ENCODE measurements around the gene NHS.

Gene NHS

GRCh38 chrX:17377795-17378194 is 2.8 kb downstream of the NHS start:
- H3K27ac Mint-ChIP-seq, result no peak overlapping the region
- peak overlapping the region; percentile 32 for H3K4me3 Mint-ChIP-seq
- H3K4me1 Mint-ChIP-seq (ENCODE audit: low read depth), result peaks cover 13% of the 10 kb centered on the region
- H3K36me3 Mint-ChIP-seq (ENCODE audit: low read depth), result no peaks in the 10 kb centered on the region
- H3K9me3 Mint-ChIP-seq, result peaks cover 14% of the 10 kb centered on the region
- H3K27me3 Mint-ChIP-seq, result peaks cover 35% of the 10 kb centered on the region

- Mint-ChIP-seq H3K27ac (no peak overlapping the region), H3K4me1 (ENCODE audit: low read depth) (peaks cover 8% of the 10 kb centered on the region), H3K9me3 (peaks cover 18% of the 10 kb centered on the region), H3K4me3 (no peak overlapping the region), H3K27me3 (peaks cover 21% of the 10 kb centered on the region), H3K36me3 (ENCODE audit: low read depth) (no peaks in the 10 kb centered on the region)
Observed at GRCh38 chrX:17380221-17380620, 5.2 kb downstream of the NHS start.

- Mint-ChIP-seq H3K27ac (no peak overlapping the region), H3K27me3 (peaks cover 4% of the 10 kb centered on the region), H3K36me3 (ENCODE audit: low read depth) (no peaks in the 10 kb centered on the region), H3K4me3 (no peak overlapping the region), H3K9me3 (no peaks in the 10 kb centered on the region), H3K4me1 (ENCODE audit: low read depth) (no peaks in the 10 kb centered on the region)
Observed at GRCh38 chrX:17390419-17390850, 15.4 kb downstream of the NHS start.

- no peaks in the 10 kb centered on the region for H3K36me3 Mint-ChIP-seq (ENCODE audit: low read depth)
- no peaks in the 10 kb centered on the region for H3K9me3 Mint-ChIP-seq
- H3K4me1 Mint-ChIP-seq (ENCODE audit: low read depth), result no peaks in the 10 kb centered on the region
- peaks cover 3% of the 10 kb centered on the region for H3K27me3 Mint-ChIP-seq
- no peak overlapping the region for H3K4me3 Mint-ChIP-seq
- H3K27ac Mint-ChIP-seq, result no peak overlapping the region
Observed at GRCh38 chrX:17395154-17395553, 20.2 kb downstream of the NHS start.

- H3K9me3 Mint-ChIP-seq, result no peaks in the 10 kb centered on the region
- no peaks in the 10 kb centered on the region for H3K4me1 Mint-ChIP-seq (ENCODE audit: low read depth)
- H3K36me3 Mint-ChIP-seq (ENCODE audit: low read depth), result no peaks in the 10 kb centered on the region
- peaks cover 3% of the 10 kb centered on the region for H3K27me3 Mint-ChIP-seq
- no peak overlapping the region for H3K4me3 Mint-ChIP-seq
- no peak overlapping the region for H3K27ac Mint-ChIP-seq
Observed at GRCh38 chrX:17397074-17397473, 22.1 kb downstream of the NHS start.

- H3K27me3 Mint-ChIP-seq, result no peaks in the 10 kb centered on the region
- no peak overlapping the region for H3K4me3 Mint-ChIP-seq
- H3K4me1 Mint-ChIP-seq (ENCODE audit: low read depth), result no peaks in the 10 kb centered on the region
- H3K27ac Mint-ChIP-seq, result no peak overlapping the region
- no peaks in the 10 kb centered on the region for H3K9me3 Mint-ChIP-seq
- no peaks in the 10 kb centered on the region for H3K36me3 Mint-ChIP-seq (ENCODE audit: low read depth)
Observed at GRCh38 chrX:17403189-17403691, 28.2 kb downstream of the NHS start.

- H3K4me3 Mint-ChIP-seq, result no peak overlapping the region
Observed at GRCh38 chrX:17403972-17404371, 29.0 kb downstream of the NHS start.

GRCh38 chrX:17405225-17405969 is 30.4 kb downstream of the NHS start:
- Mint-ChIP-seq H3K9me3 (no peaks in the 10 kb centered on the region), H3K4me1 (ENCODE audit: low read depth) (no peaks in the 10 kb centered on the region), H3K27me3 (peaks cover 4% of the 10 kb centered on the region), H3K4me3 (no peak overlapping the region), H3K27ac (no peak overlapping the region), H3K36me3 (ENCODE audit: low read depth) (no peaks in the 10 kb centered on the region)

More at GRCh38 chrX:17403972-17404371, 29.0 kb downstream of the NHS start:
- no peaks in the 10 kb centered on the region for H3K36me3 Mint-ChIP-seq (ENCODE audit: low read depth)
- no peaks in the 10 kb centered on the region for H3K4me1 Mint-ChIP-seq (ENCODE audit: low read depth)
- H3K9me3 Mint-ChIP-seq, result no peaks in the 10 kb centered on the region
- peaks cover 4% of the 10 kb centered on the region for H3K27me3 Mint-ChIP-seq
- H3K27ac Mint-ChIP-seq, result no peak overlapping the region

GRCh38 chrX:17409566-17410290 is 34.7 kb downstream of the NHS start:
- Mint-ChIP-seq H3K27me3 (peaks cover 4% of the 10 kb centered on the region), H3K36me3 (ENCODE audit: low read depth) (no peaks in the 10 kb centered on the region), H3K9me3 (no peaks in the 10 kb centered on the region), H3K4me3 (no peak overlapping the region), H3K27ac (no peak overlapping the region), H3K4me1 (ENCODE audit: low read depth) (peaks cover 22% of the 10 kb centered on the region)

- H3K4me1 Mint-ChIP-seq (ENCODE audit: low read depth), result peaks cover 22% of the 10 kb centered on the region
Observed at GRCh38 chrX:17410651-17411050, 35.7 kb downstream of the NHS start.

GRCh38 chrX:17411205-17411604 is 36.2 kb downstream of the NHS start:
- Mint-ChIP-seq H3K36me3 (ENCODE audit: low read depth) (no peaks in the 10 kb centered on the region), H3K27ac (no peak overlapping the region), H3K9me3 (no peaks in the 10 kb centered on the region), H3K4me1 (ENCODE audit: low read depth) (peaks cover 25% of the 10 kb centered on the region), H3K4me3 (no peak overlapping the region), H3K27me3 (peaks cover 4% of the 10 kb centered on the region)

More at GRCh38 chrX:17410651-17411050, 35.7 kb downstream of the NHS start:
- H3K4me3 Mint-ChIP-seq, result no peak overlapping the region
- H3K27ac Mint-ChIP-seq, result no peak overlapping the region
- H3K27me3 Mint-ChIP-seq, result peaks cover 4% of the 10 kb centered on the region
- no peaks in the 10 kb centered on the region for H3K9me3 Mint-ChIP-seq
- H3K36me3 Mint-ChIP-seq (ENCODE audit: low read depth), result no peaks in the 10 kb centered on the region

- H3K4me1 Mint-ChIP-seq (ENCODE audit: low read depth), result peaks cover 29% of the 10 kb centered on the region
- no peaks in the 10 kb centered on the region for H3K9me3 Mint-ChIP-seq
- H3K27ac Mint-ChIP-seq, result peak overlapping the region; percentile 26
- peaks cover 4% of the 10 kb centered on the region for H3K27me3 Mint-ChIP-seq
- H3K36me3 Mint-ChIP-seq (ENCODE audit: low read depth), result no peaks in the 10 kb centered on the region
- H3K4me3 Mint-ChIP-seq, result no peak overlapping the region
Observed at GRCh38 chrX:17412692-17413091, 37.7 kb downstream of the NHS start.

GRCh38 chrX:17413228-17413627 is 38.2 kb downstream of the NHS start:
- peaks cover 4% of the 10 kb centered on the region for H3K27me3 Mint-ChIP-seq
- H3K36me3 Mint-ChIP-seq (ENCODE audit: low read depth), result no peaks in the 10 kb centered on the region
- H3K4me3 Mint-ChIP-seq, result no peak overlapping the region
- peak overlapping the region; percentile 52 for H3K27ac Mint-ChIP-seq
- peaks cover 29% of the 10 kb centered on the region for H3K4me1 Mint-ChIP-seq (ENCODE audit: low read depth)
- no peaks in the 10 kb centered on the region for H3K9me3 Mint-ChIP-seq

- H3K36me3 Mint-ChIP-seq (ENCODE audit: low read depth), result no peaks in the 10 kb centered on the region
- H3K4me3 Mint-ChIP-seq, result no peak overlapping the region
- H3K9me3 Mint-ChIP-seq, result no peaks in the 10 kb centered on the region
- H3K4me1 Mint-ChIP-seq (ENCODE audit: low read depth), result peaks cover 29% of the 10 kb centered on the region
- H3K27me3 Mint-ChIP-seq, result peaks cover under 1% of the 10 kb centered on the region
- peak overlapping the region; percentile 75 for H3K27ac Mint-ChIP-seq
Observed at GRCh38 chrX:17414027-17414658, 39.1 kb downstream of the NHS start.

GRCh38 chrX:17414839-17415238 is 39.8 kb downstream of the NHS start:
- Mint-ChIP-seq H3K27ac (no peak overlapping the region), H3K27me3 (peaks cover 4% of the 10 kb centered on the region), H3K36me3 (ENCODE audit: low read depth) (no peaks in the 10 kb centered on the region), H3K4me1 (ENCODE audit: low read depth) (peaks cover 29% of the 10 kb centered on the region), H3K4me3 (no peak overlapping the region), H3K9me3 (no peaks in the 10 kb centered on the region)

Data from stimulated activated naive CD8-positive, alpha-beta T cell treated with anti-CD3 and anti-CD28 coated beads, Interleukin-15, Interleukin-2, amounts not matched to agents 100 ng/mL and 50 ng/mL, for 24 hours (primary cell).